ENCODE data around the gene OPTC. TPM values are rescaled to one million over a fixed set of nuclear protein-coding genes. Genes with fewer than 3 reads are reported as not detected.

OPTC gene
- total RNA-seq, 5 donors from 2014 or later (not counting 1 experiment from before 2014, with no cell fraction given) = not detected

GRCh38 chr1:203526572-203526971 lies 32.6 kb downstream of the OPTC start:
- Histone ChIP-seq H3K27me3 (replicated peaks in 1 of 2; ENCODE audit: control insufficient read depth in 2 of 2, extremely low read depth in 1 of 2, insufficient read depth in 2 of 2, low read length in 1 of 2) (peaks cover 0 to 2% of the 10 kb centered on the region in 2 experiments), H3K27ac (ENCODE audit: low read length) (no peak overlapping the region), H3K9me3 (no peaks in the 10 kb centered on the region), H3K4me1 (ENCODE audit: control insufficient read depth in 1 of 2, extremely low read depth in 1 of 2, insufficient read depth in 2 of 2, low read length in 2 of 2) (peaks cover 0 to 4% of the 10 kb centered on the region in 2 experiments), H3K36me3 (ENCODE audit: control insufficient read depth in 2 of 2, extremely low read depth in 1 of 2, insufficient read depth in 1 of 2, low read length in 1 of 2) (no peaks in the 10 kb centered on the region), H3K4me3 (ENCODE audit: control insufficient read depth in 1 of 2, extremely low read depth in 1 of 2, low read length in 1 of 2) (no peak overlapping the region)
- 71% methylated on average over 4 of the region's 6 CpGs for WGBS (ENCODE audit: insufficient coverage)
- no peak overlapping the region for H3K27ac Mint-ChIP-seq
- H3K9me3 Mint-ChIP-seq = no peaks in the 10 kb centered on the region
- POLR2A ChIA-PET = interaction anchor here in 1 of 2 donors (0.6 kb wide), 1 partner anchor 132 kb away, joined by 5 read pairs; no protein-coding TSS in a partner anchor
- no peaks in the 10 kb centered on the region for H3K36me3 Mint-ChIP-seq
- DNase-seq (no peak), ATAC-seq (replicated peaks in 1 of 4) (no peak)
- no peak overlapping the region for H3K4me3 Mint-ChIP-seq
- H3K27me3 Mint-ChIP-seq = no peaks in the 10 kb centered on the region
- peaks cover 0 to 2% (median 2%) of the 10 kb centered on the region in 3 donors for H3K4me1 Mint-ChIP-seq
- CTCF ChIA-PET = interaction anchor here in 1 of 2 donors (0.5 kb wide), 1 partner anchor 10 kb away, joined by 3 read pairs; no protein-coding TSS in a partner anchor

DNA sequence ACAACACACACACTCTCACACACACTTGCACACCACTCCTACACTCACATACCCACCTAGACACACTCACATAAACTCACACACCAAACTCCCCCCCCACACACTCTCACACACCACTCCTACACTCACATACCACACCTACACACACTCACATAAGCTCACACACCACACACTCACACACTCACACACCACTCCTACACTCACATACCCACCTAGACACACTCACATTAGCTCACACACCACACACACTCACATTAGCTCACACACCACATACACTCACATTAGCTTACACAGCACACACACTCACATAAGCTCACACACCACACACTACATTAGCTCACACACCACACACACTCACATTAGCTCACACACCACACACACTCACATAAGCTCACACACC lies 33.1 kb downstream of the OPTC start:
- H3K27me3 Mint-ChIP-seq = no peaks in the 10 kb centered on the region
- Histone ChIP-seq H3K27me3 (replicated peaks in 1 of 2; ENCODE audit: control insufficient read depth in 2 of 2, extremely low read depth in 1 of 2, insufficient read depth in 2 of 2, low read length in 1 of 2) (no peaks in the 10 kb centered on the region), H3K4me1 (ENCODE audit: control insufficient read depth in 1 of 2, extremely low read depth in 1 of 2, insufficient read depth in 2 of 2, low read length in 2 of 2) (peaks cover 0 to 4% of the 10 kb centered on the region in 2 experiments), H3K9me3 (no peaks in the 10 kb centered on the region), H3K4me3 (ENCODE audit: control insufficient read depth in 1 of 2, extremely low read depth in 1 of 2, low read length in 1 of 2) (no peak overlapping the region), H3K36me3 (ENCODE audit: control insufficient read depth in 2 of 2, extremely low read depth in 1 of 2, insufficient read depth in 1 of 2, low read length in 1 of 2) (no peaks in the 10 kb centered on the region), H3K27ac (ENCODE audit: low read length) (no peak overlapping the region)
- CTCF ChIA-PET = no interaction called here
- POLR2A ChIA-PET = no interaction called here
- no peak overlapping the region for H3K27ac Mint-ChIP-seq
- no peaks in the 10 kb centered on the region for H3K36me3 Mint-ChIP-seq
- no peak overlapping the region for H3K4me3 Mint-ChIP-seq
- H3K9me3 Mint-ChIP-seq = no peaks in the 10 kb centered on the region
- DNase-seq = no peak
- H3K4me1 Mint-ChIP-seq = peaks cover 0 to 2% (median 2%) of the 10 kb centered on the region in 3 donors
- no peak for ATAC-seq (replicated peaks in 1 of 4)

- peaks cover 0 to 2% (median 2%) of the 10 kb centered on the region in 3 donors for H3K4me1 Mint-ChIP-seq
- no peak for DNase-seq
- no peak for ATAC-seq (replicated peaks in 1 of 4)
- H3K27ac Mint-ChIP-seq = no peak overlapping the region
- H3K36me3 Mint-ChIP-seq = no peaks in the 10 kb centered on the region
- no peak overlapping the region for H3K4me3 Mint-ChIP-seq
- POLR2A ChIA-PET = no interaction called here
- no peaks in the 10 kb centered on the region for H3K27me3 Mint-ChIP-seq
- Histone ChIP-seq H3K27me3 (replicated peaks in 1 of 2; ENCODE audit: control insufficient read depth in 2 of 2, extremely low read depth in 1 of 2, insufficient read depth in 2 of 2, low read length in 1 of 2) (no peaks in the 10 kb centered on the region), H3K9me3 (no peaks in the 10 kb centered on the region), H3K4me3 (ENCODE audit: control insufficient read depth in 1 of 2, extremely low read depth in 1 of 2, low read length in 1 of 2) (no peak overlapping the region), H3K27ac (ENCODE audit: low read length) (no peak overlapping the region), H3K36me3 (ENCODE audit: control insufficient read depth in 2 of 2, extremely low read depth in 1 of 2, insufficient read depth in 1 of 2, low read length in 1 of 2) (no peaks in the 10 kb centered on the region), H3K4me1 (ENCODE audit: control insufficient read depth in 1 of 2, extremely low read depth in 1 of 2, insufficient read depth in 2 of 2, low read length in 2 of 2) (peaks cover 0 to 4% of the 10 kb centered on the region in 2 experiments)
- CTCF ChIA-PET = interaction anchor here in 1 of 2 donors (0.6 kb wide), 1 partner anchor 286 kb away, joined by 5 read pairs; no protein-coding TSS in a partner anchor
- H3K9me3 Mint-ChIP-seq = no peaks in the 10 kb centered on the region
- no CpG with 5 or more reads among the region's 3 CpGs for WGBS (ENCODE audit: insufficient coverage)
These were observed 34.1 kb downstream of the OPTC start for GRCh38 chr1:203528063-203528462.

- Mint-ChIP-seq H3K4me1 (peaks cover 0 to 2% (median 2%) of the 10 kb centered on the region in 3 donors), H3K36me3 (no peaks in the 10 kb centered on the region), H3K27ac (no peak overlapping the region), H3K4me3 (no peak overlapping the region), H3K27me3 (no peaks in the 10 kb centered on the region), H3K9me3 (no peaks in the 10 kb centered on the region)
- ChIA-PET POLR2A (no interaction called here), CTCF (no interaction called here)
- Histone ChIP-seq H3K36me3 (ENCODE audit: control insufficient read depth in 2 of 2, extremely low read depth in 1 of 2, insufficient read depth in 1 of 2, low read length in 1 of 2) (no peaks in the 10 kb centered on the region), H3K4me3 (ENCODE audit: control insufficient read depth in 1 of 2, extremely low read depth in 1 of 2, low read length in 1 of 2) (no peak overlapping the region), H3K27ac (ENCODE audit: low read length) (no peak overlapping the region), H3K27me3 (replicated peaks in 1 of 2; ENCODE audit: control insufficient read depth in 2 of 2, extremely low read depth in 1 of 2, insufficient read depth in 2 of 2, low read length in 1 of 2) (no peaks in the 10 kb centered on the region), H3K9me3 (no peaks in the 10 kb centered on the region), H3K4me1 (ENCODE audit: control insufficient read depth in 1 of 2, extremely low read depth in 1 of 2, insufficient read depth in 2 of 2, low read length in 2 of 2) (peaks cover 0 to 4% of the 10 kb centered on the region in 2 experiments)
- no peak for ATAC-seq (replicated peaks in 1 of 4)
- DNase-seq = no peak
- 30% methylated on average over 2 of the region's 6 CpGs for WGBS (ENCODE audit: insufficient coverage)
These were observed 35.3 kb downstream of the OPTC start for GRCh38 chr1:203528976-203529835.

DNA sequence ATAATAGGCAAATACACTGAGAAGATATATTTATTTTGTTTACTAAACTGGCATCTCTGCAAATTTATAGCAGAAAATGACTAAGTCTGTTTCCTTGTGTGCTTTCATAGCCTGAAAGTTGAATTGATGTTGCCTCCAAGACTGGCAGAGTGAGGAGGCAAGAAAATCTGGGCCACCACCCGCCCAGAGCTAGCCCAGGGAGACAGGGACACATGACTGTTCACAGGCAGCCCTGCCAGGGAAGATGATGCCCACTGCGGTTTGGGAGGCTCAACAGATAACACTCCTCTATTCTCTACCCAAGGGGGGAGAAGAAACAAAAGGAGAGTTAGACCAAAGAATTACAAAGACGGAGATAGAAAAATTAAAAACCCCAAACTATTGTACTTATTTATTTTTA lies 37.1 kb downstream of the OPTC start:
- DNase-seq (no peak), ATAC-seq (replicated peaks in 1 of 4) (no peak)
- H3K4me3 ChIP-seq (ENCODE audit: control insufficient read depth in 1 of 2, extremely low read depth in 1 of 2, low read length in 1 of 2) = no peak overlapping the region
- peaks cover 0 to 4% of the 10 kb centered on the region in 2 experiments for H3K4me1 ChIP-seq (ENCODE audit: control insufficient read depth in 1 of 2, extremely low read depth in 1 of 2, insufficient read depth in 2 of 2, low read length in 2 of 2)
- POLR2A ChIA-PET = no interaction called here
- H3K9me3 ChIP-seq = no peaks in the 10 kb centered on the region
- H3K4me1 Mint-ChIP-seq = peaks cover 0 to 2% (median 2%) of the 10 kb centered on the region in 3 donors
- no peaks in the 10 kb centered on the region for H3K9me3 Mint-ChIP-seq
- no peaks in the 10 kb centered on the region for H3K27me3 Mint-ChIP-seq
- H3K27ac Mint-ChIP-seq = no peak overlapping the region
- H3K36me3 ChIP-seq (ENCODE audit: control insufficient read depth in 2 of 2, extremely low read depth in 1 of 2, insufficient read depth in 1 of 2, low read length in 1 of 2) = no peaks in the 10 kb centered on the region
- CTCF ChIA-PET = no interaction called here
- H3K4me3 Mint-ChIP-seq = no peak overlapping the region
- no CpG with 5 or more reads among the region's 3 CpGs for WGBS (ENCODE audit: insufficient coverage)
- no peak overlapping the region for H3K27ac ChIP-seq (ENCODE audit: low read length)
- H3K27me3 ChIP-seq (replicated peaks in 1 of 2; ENCODE audit: control insufficient read depth in 2 of 2, extremely low read depth in 1 of 2, insufficient read depth in 2 of 2, low read length in 1 of 2) = no peaks in the 10 kb centered on the region
- no peaks in the 10 kb centered on the region for H3K36me3 Mint-ChIP-seq

DNA sequence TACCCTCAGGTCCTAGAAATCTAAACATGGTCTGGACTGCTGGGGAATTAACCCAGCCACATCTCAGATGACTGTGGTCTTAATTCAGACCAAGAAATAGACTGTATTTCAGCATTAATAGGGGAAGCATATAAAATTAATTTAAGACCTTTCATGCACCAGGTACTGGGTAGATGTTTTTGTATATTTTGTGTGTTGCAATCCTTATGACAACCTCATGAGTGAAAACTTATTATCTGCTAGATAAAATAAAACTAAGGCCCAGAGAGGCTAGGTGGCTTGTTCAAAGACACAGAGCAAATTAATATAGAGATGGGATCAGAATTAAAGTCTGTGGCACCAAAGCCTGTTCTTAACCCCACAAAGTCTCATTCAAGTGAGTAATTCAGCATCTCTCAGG lies 40.1 kb downstream of the OPTC start:
- DNase-seq (no peak), ATAC-seq (replicated peaks in 1 of 4) (no peak)
- Mint-ChIP-seq H3K27ac (no peak overlapping the region), H3K36me3 (no peaks in the 10 kb centered on the region), H3K4me1 (peaks cover 0 to 2% (median 2%) of the 10 kb centered on the region in 3 donors), H3K27me3 (no peaks in the 10 kb centered on the region), H3K4me3 (no peak overlapping the region), H3K9me3 (no peaks in the 10 kb centered on the region)
- H3K36me3 ChIP-seq (ENCODE audit: control insufficient read depth in 2 of 2, extremely low read depth in 1 of 2, insufficient read depth in 1 of 2, low read length in 1 of 2) = no peaks in the 10 kb centered on the region
- H3K27ac ChIP-seq (ENCODE audit: low read length) = no peak overlapping the region
- POLR2A ChIA-PET = no interaction called here
- no peaks in the 10 kb centered on the region for H3K9me3 ChIP-seq
- H3K27me3 ChIP-seq (replicated peaks in 1 of 2; ENCODE audit: control insufficient read depth in 2 of 2, extremely low read depth in 1 of 2, insufficient read depth in 2 of 2, low read length in 1 of 2) = no peaks in the 10 kb centered on the region
- no peak overlapping the region for H3K4me3 ChIP-seq (ENCODE audit: control insufficient read depth in 1 of 2, extremely low read depth in 1 of 2, low read length in 1 of 2)
- CTCF ChIA-PET = no interaction called here
- H3K4me1 ChIP-seq (ENCODE audit: control insufficient read depth in 1 of 2, extremely low read depth in 1 of 2, insufficient read depth in 2 of 2, low read length in 2 of 2) = peaks cover 0 to 3% of the 10 kb centered on the region in 2 experiments

All from T-cell (primary cell).